K562 (cell line): ENCODE measurements around the gene TEX53. TPM values are rescaled to one million over a fixed set of nuclear protein-coding genes. Genes with fewer than 3 reads are reported as not detected.

Experiments
- ATAC-seq: fragments of 200-7000 bp; cut with Tn5 transposase; 3 replicates; pipeline ENCODE4 v1.9.1; 2020; ENCODE audit warnings: moderate library complexity
- BruUV-seq: library from RNA; stranded (reverse); fragments of 400-500 nt; replicated peaks from 2 replicates; lab custom pipeline; 2021; lab: Mats Ljungman, UMichigan
- CTCF ChIA-PET: fragments of 300-600 bp; formaldehyde crosslinking; extraction: SDS; loops from one replicate; lab custom pipeline; 2021; ENCODE audit warnings: low intra/inter-chr PET ratio; lab: Yijun Ruan, JAX
- POLR2A ChIA-PET: fragments of 300-600, 350-650 bp; sonication (Branson Sonifier 250); formaldehyde crosslinking; extraction: SDS; loops from one replicate; lab custom pipeline; 2021; ENCODE audit warnings: antibody characterized with exemption, inconsistent platforms; lab: Yijun Ruan, JAX
- DNase-seq, 4 experiments: peaks; one replicate each; pipeline versions ENCODE4 v3.0.0 to v3.0.0-alpha.2; 2011 to 2018; ENCODE audit warnings: low spot score in 3 of 4, mixed read lengths in 3 of 4; ENCODE audit errors: extremely low read depth in 1 of 4
- FAIRE-seq: peaks from 2 replicates; lab custom pipeline; 2011; peaks lifted over from hg19 to GRCh38; lab: Jason Lieb, UNC
- H2AFZ ChIP-seq: 2 replicates; pipeline ENCODE4 v1.6.0; 2011; ENCODE audit warnings: low read depth, low read length, control low read depth, inconsistent platforms
- H3K27ac ChIP-seq: fragments of 200-600 bp; 3 replicates; pipeline ENCODE4 v1.8.0; 2011; ENCODE audit warnings: low read depth, mild to moderate bottlenecking, control low read depth, inconsistent platforms, low read length, moderate library complexity, mixed read lengths; ENCODE audit errors: extremely low read depth
- H3K27me3 ChIP-seq, 2 experiments: fragments of 300-600 bp in 1 of 2; 2 replicates in 1 of 2; 3 replicates in 1 of 2; pipeline versions ENCODE4 v1.6.0 to v1.8.0; 2011; ENCODE audit warnings: inconsistent platforms in 2 of 2, low read length in 2 of 2, mild to moderate bottlenecking in 1 of 2, mixed read lengths in 1 of 2, moderate library complexity in 1 of 2; ENCODE audit not compliant: control insufficient read depth in 2 of 2, insufficient read depth in 2 of 2
- H3K36me3 ChIP-seq: fragments of 300-600 bp; 3 replicates; pipeline ENCODE4 v1.8.0; 2011; ENCODE audit warnings: mild to moderate bottlenecking, low read length, inconsistent platforms; ENCODE audit not compliant: control insufficient read depth, insufficient read depth
- H3K4me1 ChIP-seq, 2 experiments: fragments of 200-600 bp in 1 of 2; replicated peaks in 1 of 2; 2 replicates in 1 of 2; 3 replicates in 1 of 2; pipeline versions ENCODE4 v1.5.1 to v1.8.0; 2011; ENCODE audit warnings: inconsistent platforms in 2 of 2, low read length in 2 of 2, mild to moderate bottlenecking in 1 of 2, mixed read lengths in 1 of 2, moderate library complexity in 1 of 2; ENCODE audit not compliant: control insufficient read depth in 2 of 2, insufficient read depth in 2 of 2
- H3K4me2 ChIP-seq: 2 replicates; pipeline ENCODE4 v1.6.1; 2011; ENCODE audit warnings: low read length, control low read depth, inconsistent platforms, mixed read lengths; ENCODE audit not compliant: insufficient read depth
- H3K4me3 ChIP-seq: fragments of 200-600 bp; sonication (generic), shearing (Covaris generic); 2 replicates; pipeline ENCODE4 v1.5.1; 2016; ENCODE audit warnings: control low read depth, inconsistent platforms
- H3K79me2 ChIP-seq: fragments of 200-600 bp; 3 replicates; pipeline ENCODE4 v1.8.0; 2011; ENCODE audit warnings: low read length, inconsistent platforms; ENCODE audit not compliant: control insufficient read depth, insufficient read depth
- H3K9ac ChIP-seq, 2 experiments: 2 replicates each; pipeline versions ENCODE4 v1.6.0 to v1.6.1; 2011; ENCODE audit warnings: low read depth in 2 of 2, low read length in 2 of 2, control low read depth in 1 of 2, inconsistent platforms in 1 of 2, mild to moderate bottlenecking in 1 of 2, mixed read lengths in 1 of 2; ENCODE audit not compliant: insufficient read depth in 1 of 2
- H3K9me1 ChIP-seq: one replicate; pipeline ENCODE4 v1.6.0; 2011; ENCODE audit warnings: inconsistent platforms, mild to moderate bottlenecking, low read length, moderate library complexity; ENCODE audit not compliant: control insufficient read depth, insufficient read depth
- H3K9me3 ChIP-seq: replicated peaks from 2 replicates; pipeline ENCODE4 v1.5.1; 2011; ENCODE audit warnings: low read depth, low read length, inconsistent platforms; ENCODE audit not compliant: control insufficient read depth, insufficient read depth
- H4K20me1 ChIP-seq: replicated peaks from 2 replicates; pipeline ENCODE4 v1.6.1; 2011; ENCODE audit warnings: low read length, inconsistent platforms, mixed read lengths; ENCODE audit not compliant: control insufficient read depth, insufficient read depth
- ARID2 ChIP-seq: fragments of 450-650 bp; IDR thresholded peaks from 2 replicates; pipeline ENCODE4 v1.6.1; 2017; ENCODE audit warnings: antibody characterized with exemption, mild to moderate bottlenecking
- CREB1 ChIP-seq, 2 experiments: sonication (generic) in 1 of 2; formaldehyde crosslinking in 1 of 2; IDR thresholded peaks; 2 replicates each; pipeline versions ENCODE4 v1.6.1 to v1.8.0; 2012 to 2022; ENCODE audit warnings: inconsistent platforms in 1 of 2, mild to moderate bottlenecking in 1 of 2, missing genetic modification reagents in 1 of 2, moderate library complexity in 1 of 2
- NEUROD1 ChIP-seq: fragments of 150-350 bp; IDR thresholded peaks from 2 replicates; pipeline ENCODE4 v1.6.1; 2014; ENCODE audit warnings: borderline replicate concordance, low read length, low read depth; ENCODE audit not compliant: partially characterized antibody
- POLR2B ChIP-seq: fragments of 450-650 bp; IDR thresholded peaks from 2 replicates; pipeline ENCODE4 v1.6.1; 2018; ENCODE audit warnings: low read depth; ENCODE audit not compliant: partially characterized antibody
- RFX1 ChIP-seq: fragments of 450-650 bp; IDR thresholded peaks from 2 replicates; pipeline ENCODE4 v1.6.1; 2016; ENCODE audit warnings: mild to moderate bottlenecking, moderate library complexity
- ZNF696 ChIP-seq: fragments of 250-450 bp; sonication (Bioruptor Pico); conservative IDR thresholded peaks from 2 replicates; pipeline ENCODE4 v1.4.0; 2020; ENCODE audit warnings: mild to moderate bottlenecking, moderate library complexity
- WGBS: fragments of 100-300 bp; shearing (Covaris generic); methylation state at CpG from one replicate; pipeline ENCODE4 v1.1.6; 2016; ENCODE audit warnings: low coverage, mixed read lengths; ENCODE audit not compliant: insufficient coverage; ENCODE audit errors: missing lambda C conversion rate; 5-methylcytosine and 5-hydroxymethylcytosine counted together
- in situ Hi-C: fragments of 300-500 bp; cut with MboI; formaldehyde crosslinking; loops from 4 replicates; pipeline ENCODE4 v1.15.0; 2018; ENCODE audit warnings: inconsistent platforms, mixed read lengths
- intact Hi-C: fragments of 100-400 bp; cut with micrococcal nuclease; formaldehyde crosslinking; loops from 2 replicates; pipeline ENCODE4 v1.14.2; 2022
- polyA plus RNA-seq, 8 experiments: library from polyadenylated mRNA; depleted of rRNA in 4 of 8; stranded (reverse) in 5 of 8; unstranded in 3 of 8; fragments of >200 nt; fragmentation: Nextera tagmentation in 2 of 8; fragmentation: Illumina TruSeq in 1 of 8; extraction: Ambion mirVana in 2 of 8; extraction: Trizol in 1 of 8; gene quantifications; 2 replicates each; pipeline versions ENCODE4 v1.2.1 to v1.2.3, GENCODE V29; 2011 to 2014; ENCODE audit warnings: inconsistent platforms in 1 of 8, missing spikeins in 1 of 8
- total RNA-seq, 7 experiments: library from RNA; depleted of rRNA in 6 of 7; stranded (reverse); fragments of >200 nt in 6 of 7; fragmentation: Illumina TruSeq in 2 of 7; extraction: Trizol in 2 of 7; gene quantifications; 2 replicates each; pipeline versions ENCODE4 v1.2.1 to v1.2.3, GENCODE V29; 2011 to 2021; ENCODE audit warnings: low replicate concordance in 1 of 7
- TF ChIP-seq, protein P1 (sequence below): fragments of 450-650 bp; IDR thresholded peaks from 2 replicates; pipeline ENCODE4 v1.6.1; 2018; ENCODE audit warnings: mild to moderate bottlenecking, low read depth; ENCODE audit not compliant: partially characterized antibody
- TF ChIP-seq, protein P2 (sequence below), 2 experiments: fragments of 200-800 bp in 1 of 2; sonication (Bioruptor generic) in 1 of 2; sonication (generic) in 1 of 2; formaldehyde crosslinking in 1 of 2; IDR thresholded peaks in 1 of 2; conservative IDR thresholded peaks in 1 of 2; 2 replicates each; pipeline versions ENCODE4 v1.5.0 to v1.6.1; 2016 to 2020; ENCODE audit warnings: missing compliant biosample characterization in 1 of 2, missing genetic modification characterization in 1 of 2, missing genetic modification reagents in 1 of 2

Gene TEX53
- total and polyA plus RNA-seq, 9 of the 15 experiments (the other 6 are each of a cell fraction or from before 2014, with no cell fraction given): not detected

DNA sequence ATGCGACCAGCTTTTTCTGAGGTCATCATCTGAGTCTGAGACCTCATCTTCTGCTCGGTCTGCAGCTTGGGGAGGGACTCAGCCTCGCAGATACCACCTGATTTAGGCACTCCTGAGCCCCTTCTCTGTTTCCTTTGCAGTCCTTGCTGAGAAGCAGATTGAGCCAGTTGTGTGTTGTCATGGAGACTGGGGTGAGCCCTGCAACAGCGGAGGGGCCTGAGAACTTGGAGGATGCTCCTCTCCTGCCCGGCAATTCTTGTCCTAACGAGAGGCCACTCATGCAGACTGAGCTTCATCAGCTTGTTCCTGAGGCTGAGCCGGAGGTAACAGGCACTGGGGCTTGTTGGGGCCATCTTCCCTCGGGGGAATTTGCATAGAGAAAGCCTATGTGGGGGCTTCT lies 19.2 kb downstream of the TEX53 start:
- TF ChIP-seq CREB1 (IDR thresholded peaks at IDR 0.05): no peak
- no peak for TF ChIP-seq CREB1 (CRISPR knock-in tag; IDR thresholded peaks at IDR 0.05)
- TF ChIP-seq NEUROD1: no peak
- TF ChIP-seq, protein P1, sequence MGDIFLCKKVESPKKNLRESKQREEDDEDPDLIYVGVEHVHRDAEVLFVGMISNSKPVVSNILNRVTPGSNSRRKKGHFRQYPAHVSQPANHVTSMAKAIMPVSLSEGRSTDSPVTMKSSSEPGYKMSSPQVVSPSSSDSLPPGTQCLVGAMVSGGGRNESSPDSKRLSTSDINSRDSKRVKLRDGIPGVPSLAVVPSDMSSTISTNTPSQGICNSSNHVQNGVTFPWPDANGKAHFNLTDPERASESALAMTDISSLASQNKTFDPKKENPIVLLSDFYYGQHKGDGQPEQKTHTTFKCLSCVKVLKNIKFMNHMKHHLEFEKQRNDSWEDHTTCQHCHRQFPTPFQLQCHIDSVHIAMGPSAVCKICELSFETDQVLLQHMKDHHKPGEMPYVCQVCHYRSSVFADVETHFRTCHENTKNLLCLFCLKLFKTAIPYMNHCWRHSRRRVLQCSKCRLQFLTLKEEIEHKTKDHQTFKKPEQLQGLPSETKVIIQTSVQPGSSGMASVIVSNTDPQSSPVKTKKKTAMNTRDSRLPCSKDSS: no peak
- TF ChIP-seq ARID2: no peak
- TF ChIP-seq, protein P2, sequence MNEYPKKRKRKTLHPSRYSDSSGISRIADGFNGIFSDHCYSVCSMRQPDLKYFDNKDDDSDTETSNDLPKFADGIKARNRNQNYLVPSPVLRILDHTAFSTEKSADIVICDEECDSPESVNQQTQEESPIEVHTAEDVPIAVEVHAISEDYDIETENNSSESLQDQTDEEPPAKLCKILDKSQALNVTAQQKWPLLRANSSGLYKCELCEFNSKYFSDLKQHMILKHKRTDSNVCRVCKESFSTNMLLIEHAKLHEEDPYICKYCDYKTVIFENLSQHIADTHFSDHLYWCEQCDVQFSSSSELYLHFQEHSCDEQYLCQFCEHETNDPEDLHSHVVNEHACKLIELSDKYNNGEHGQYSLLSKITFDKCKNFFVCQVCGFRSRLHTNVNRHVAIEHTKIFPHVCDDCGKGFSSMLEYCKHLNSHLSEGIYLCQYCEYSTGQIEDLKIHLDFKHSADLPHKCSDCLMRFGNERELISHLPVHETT (CRISPR knock-in tag; conservative IDR thresholded peaks at IDR 0.05 in 1 of 2, IDR thresholded peaks at IDR 0.05 in 1 of 2): no peak
- peak; percentile 37 for TF ChIP-seq RFX1
- no peak for TF ChIP-seq ZNF696
- no peak for TF ChIP-seq POLR2B
- Histone ChIP-seq H3K4me1 (no peaks in the 10 kb centered on the region; a peak in 1 of 5 replicates), H3K36me3 (peaks cover 34% of the 10 kb centered on the region; the same call in 2 of the 3 replicates), H3K9ac (no peak overlapping the region), H4K20me1 (no peaks in the 10 kb centered on the region), H3K4me3 (no peak overlapping the region), H2AFZ (no peak overlapping the region), H3K27ac (no peak overlapping the region), H3K27me3 (no peaks in the 10 kb centered on the region), H3K9me1 (no peaks in the 10 kb centered on the region), H3K4me2 (no peak overlapping the region), H3K9me3 (no peaks in the 10 kb centered on the region), H3K79me2 (no peaks in the 10 kb centered on the region)
- BruUV-seq: no TSS peak
- ATAC-seq (no peak), DNase-seq (no peak), FAIRE-seq (no peak)
- CTCF ChIA-PET: no interaction called here
- 73% methylated on average over 6 of the region's 8 CpGs for WGBS
- in situ Hi-C loops (no loop called here), intact Hi-C loops (no loop called here)
- POLR2A ChIA-PET: interaction anchor here (0.6 kb wide), 1 partner anchor 12 kb away, joined by 3 read pairs; no protein-coding TSS in a partner anchor
